GM19193 (cell line): ENCODE measurements around the gene RBBP5.

Experiments used
- POLR2A ChIP-seq: IDR thresholded peaks from 4 replicates; pipeline ENCODE4 v1.6.1; 2011; ENCODE audit not compliant: insufficient read depth, insufficient read length; ENCODE audit errors: extremely low read depth

RBBP5 gene

GRCh38 chr1:205041998-205042910, 79.5 kb downstream of the RBBP5 start:
- no peak for TF ChIP-seq POLR2A

GRCh38 chr1:205041001-205041715, 80.6 kb downstream of the RBBP5 start:
- TF ChIP-seq POLR2A: no peak

GRCh38 chr1:205038132-205038786, 83.5 kb downstream of the RBBP5 start:
- TF ChIP-seq POLR2A: no peak

DNA sequence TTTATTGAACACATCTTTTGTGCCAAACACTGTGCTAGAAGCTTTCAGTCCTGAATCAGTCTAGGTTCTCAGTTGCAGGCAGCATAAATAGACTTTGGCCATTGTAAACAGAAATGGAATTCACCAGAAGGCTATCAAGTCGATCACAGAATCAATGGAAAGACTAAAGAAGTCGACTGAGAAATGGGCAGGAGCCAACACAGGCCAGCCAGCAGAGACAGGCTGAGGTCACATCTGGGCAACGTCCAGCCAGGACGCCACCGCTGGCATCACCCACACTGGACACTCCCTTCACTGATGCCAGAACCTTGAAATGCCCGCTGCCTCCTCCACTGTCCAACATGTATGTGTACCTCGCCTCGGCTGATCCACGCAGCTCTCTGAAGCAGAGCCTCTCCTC, 84.2 kb downstream of the RBBP5 start:
- no peak for TF ChIP-seq POLR2A
